Endothelial cell of umbilical vein (primary cell): Measurements from ENCODE around the gene KMT5B. TPM values are rescaled to one million over a fixed set of nuclear protein-coding genes. Genes with fewer than 3 reads are reported as not detected.

ENCODE experiments used
- BruUV-seq: library from RNA; stranded (reverse); fragments of 400-500 nt; replicated peaks from 2 replicates; lab custom pipeline; 2021; lab: Mats Ljungman, UMichigan
- CTCF ChIA-PET: fragments of 300-600, 350-600 bp; sonication (Branson Sonifier 250); formaldehyde crosslinking; loops from one replicate; lab custom pipeline; 2021; ENCODE audit warnings: antibody characterized with exemption, inconsistent platforms; lab: Charles Lee
- POLR2A ChIA-PET: fragments of 300-600, 350-600 bp; sonication (Branson Sonifier 250); formaldehyde crosslinking; loops from one replicate; lab custom pipeline; 2021; ENCODE audit warnings: antibody characterized with exemption, inconsistent platforms; lab: Charles Lee
- DNase-seq: peaks from one replicate; pipeline ENCODE4 v3.0.0-alpha.2; 2011; ENCODE audit warnings: low read depth, low spot score
- FAIRE-seq: peaks from 2 replicates; lab custom pipeline; 2011; peaks lifted over from hg19 to GRCh38; lab: Jason Lieb, UNC
- H2AFZ ChIP-seq: 2 replicates; pipeline ENCODE4 v1.6.0; 2012; ENCODE audit warnings: low read depth, low read length, control low read depth, inconsistent platforms
- H3K27ac ChIP-seq: 2 replicates; pipeline ENCODE4 v1.5.1; 2011; ENCODE audit warnings: low read depth, mild to moderate bottlenecking, control low read depth, low read length, moderate library complexity; ENCODE audit not compliant: insufficient read depth
- H3K27me3 ChIP-seq, 2 experiments: 2 replicates each; pipeline versions ENCODE4 v1.6.0 to v1.6.1; 2011; ENCODE audit warnings: low read length in 2 of 2, mixed read lengths in 1 of 2; ENCODE audit not compliant: control insufficient read depth in 2 of 2, insufficient read depth in 2 of 2
- H3K36me3 ChIP-seq, 2 experiments: 2 replicates in 1 of 2; 3 replicates in 1 of 2; pipeline ENCODE4 v1.5.1; 2011; ENCODE audit warnings: low read length in 2 of 2, mild to moderate bottlenecking in 1 of 2, moderate library complexity in 1 of 2; ENCODE audit not compliant: control insufficient read depth in 2 of 2, insufficient read depth in 2 of 2; ENCODE audit errors: extremely low read depth in 1 of 2
- H3K4me1 ChIP-seq: 3 replicates; pipeline ENCODE4 v1.5.1; 2011; ENCODE audit warnings: mild to moderate bottlenecking, low read length; ENCODE audit not compliant: control insufficient read depth, insufficient read depth; ENCODE audit errors: extremely low read depth
- H3K4me2 ChIP-seq: 2 replicates; pipeline ENCODE4 v1.6.1; 2011; ENCODE audit warnings: low read length, control low read depth, mixed read lengths; ENCODE audit not compliant: insufficient read depth
- H3K4me3 ChIP-seq, 3 experiments: fragments of 200-600 bp in 1 of 3; sonication (generic), shearing (Covaris generic) in 1 of 3; replicated peaks in 1 of 3; 2 replicates each; pipeline ENCODE4 v1.5.1; 2011 to 2016; ENCODE audit warnings: control low read depth in 3 of 3, low read length in 3 of 3, mild to moderate bottlenecking in 2 of 3, inconsistent platforms in 1 of 3, low read depth in 1 of 3, moderate library complexity in 1 of 3; ENCODE audit not compliant: insufficient read depth in 1 of 3
- H3K79me2 ChIP-seq: 2 replicates; pipeline ENCODE4 v1.6.0; 2012; ENCODE audit warnings: low read length, inconsistent platforms; ENCODE audit not compliant: control insufficient read depth, insufficient read depth
- H3K9ac ChIP-seq: replicated peaks from 2 replicates; pipeline ENCODE3; 2011; ENCODE audit warnings: low read length, control low read depth; ENCODE audit not compliant: insufficient read depth; ENCODE audit errors: extremely low read depth
- H3K9me1 ChIP-seq: replicated peaks from 3 replicates; pipeline ENCODE4 v1.6.0; 2011; ENCODE audit warnings: mild to moderate bottlenecking, low read length; ENCODE audit not compliant: control insufficient read depth, insufficient read depth; ENCODE audit errors: extremely low read depth
- H3K9me3 ChIP-seq: replicated peaks from 2 replicates; pipeline ENCODE4 v1.5.1; 2012; ENCODE audit warnings: low read length, inconsistent platforms; ENCODE audit not compliant: control insufficient read depth, insufficient read depth
- H4K20me1 ChIP-seq: replicated peaks from 2 replicates; pipeline ENCODE3; 2011; ENCODE audit warnings: mild to moderate bottlenecking, low read length; ENCODE audit not compliant: control insufficient read depth, insufficient read depth; ENCODE audit errors: extremely low read depth
- EZH2 ChIP-seq: IDR thresholded peaks from 2 replicates; pipeline ENCODE4 v1.6.1; 2012; ENCODE audit warnings: borderline replicate concordance, low read depth, mild to moderate bottlenecking, moderate library complexity, low read length, inconsistent platforms; ENCODE audit not compliant: severe bottlenecking
- FOS ChIP-seq: IDR thresholded peaks from 2 replicates; pipeline ENCODE4 v1.6.1; 2011; ENCODE audit warnings: mild to moderate bottlenecking, low read length, moderate library complexity, borderline replicate concordance; ENCODE audit not compliant: insufficient read depth
- GATA2 ChIP-seq: IDR thresholded peaks from 2 replicates; pipeline ENCODE4 v1.7.0; 2011; ENCODE audit warnings: low read depth, mild to moderate bottlenecking, moderate library complexity, mixed read lengths, low read length; ENCODE audit not compliant: insufficient read length, insufficient read depth
- JUN ChIP-seq: IDR thresholded peaks from 2 replicates; pipeline ENCODE4 v1.6.1; 2011; ENCODE audit warnings: borderline replicate concordance, low read depth; ENCODE audit not compliant: insufficient read length, insufficient read depth
- MAX ChIP-seq: IDR thresholded peaks from 2 replicates; pipeline ENCODE4 v1.6.1; 2011; ENCODE audit not compliant: insufficient read depth, insufficient read length
- MYC ChIP-seq: IDR thresholded peaks from one replicate; pipeline ENCODE4 v1.6.1; 2011; ENCODE audit warnings: mild to moderate bottlenecking, low read depth, low read length
- POLR2A ChIP-seq: IDR thresholded peaks from 2 replicates; pipeline ENCODE4 v1.6.1; 2012; ENCODE audit warnings: low read depth, mild to moderate bottlenecking, control low read depth, low read length
- POLR2AphosphoS5 ChIP-seq: IDR thresholded peaks from 2 replicates; pipeline ENCODE4 v1.6.1; 2012; ENCODE audit warnings: low read depth, mild to moderate bottlenecking, control low read depth, low read length, moderate library complexity; ENCODE audit not compliant: insufficient read depth
- dilution Hi-C: fragments of 300-500 bp; cut with MboI; formaldehyde crosslinking; loops from one replicate; pipeline ENCODE4 v1.15.0; 2019; ENCODE audit warnings: low sequenced_read_pairs; ENCODE audit not compliant: extremely low pct_ligation_motif_present
- intact Hi-C: fragments of 100-400 bp; cut with micrococcal nuclease; formaldehyde crosslinking; loops from one replicate; pipeline ENCODE4 v1.10.0; 2022
- polyA plus RNA-seq, 4 experiments: library from polyadenylated mRNA; depleted of rRNA in 3 of 4; stranded (reverse) in 3 of 4; unstranded in 1 of 4; fragments of >200 nt; gene quantifications; 2 replicates each; pipeline versions ENCODE4 v1.2.1 to v1.2.3, GENCODE V29; 2011 to 2012; ENCODE audit warnings: missing spikeins in 1 of 4
- total RNA-seq: library from RNA; stranded (reverse); gene quantifications from 2 replicates; pipeline ENCODE4 v1.2.3, GENCODE V29; 2021

Gene KMT5B
- total and polyA plus RNA-seq, 2 donors (not counting 3 experiments of a cell fraction or from before 2014, with no cell fraction given) = 10.1 to 36.3 TPM

- H3K36me3 ChIP-seq = no peaks in the 10 kb centered on the region
- DNase-seq = peak; percentile 52
- FAIRE-seq = peak; percentile 78
- H4K20me1 ChIP-seq = no peaks in the 10 kb centered on the region
- no peak overlapping the region for H3K4me3 ChIP-seq
- peak overlapping the region; percentile 59 for H2AFZ ChIP-seq
- no peaks in the 10 kb centered on the region for H3K27me3 ChIP-seq
- no peak overlapping the region for H3K9ac ChIP-seq
- dilution Hi-C loops (no loop called here), intact Hi-C loops (no loop called here)
- POLR2A ChIA-PET = no interaction called here
- no peaks in the 10 kb centered on the region for H3K9me3 ChIP-seq
- H3K4me2 ChIP-seq = no peak overlapping the region
- H3K79me2 ChIP-seq = no peaks in the 10 kb centered on the region
- H3K27ac ChIP-seq = no peak overlapping the region
- H3K9me1 ChIP-seq = no peaks in the 10 kb centered on the region
- TF ChIP-seq GATA2 = no peak
- peak; percentile 56 for TF ChIP-seq MAX
- TF ChIP-seq EZH2 = no peak
- TF ChIP-seq JUN = no peak
- no peak for TF ChIP-seq POLR2A
- H3K4me1 ChIP-seq = peaks cover 21% of the 10 kb centered on the region
- no TSS peak for BruUV-seq
- CTCF ChIA-PET = interaction anchor here (0.7 to 0.9 kb wide), 2 partner anchors 11 to 81 kb away, joined by 3 to 4 read pairs; no protein-coding TSS in a partner anchor
Measured at GRCh38 chr11:68146704-68147474, 66.2 kb downstream of the KMT5B start.

GRCh38 chr11:68146010-68146540, 67.0 kb downstream of the KMT5B start:
- dilution Hi-C loops = no loop called here
- no peaks in the 10 kb centered on the region for H3K79me2 ChIP-seq
- H3K27me3 ChIP-seq = no peaks in the 10 kb centered on the region
- no peak overlapping the region for H3K4me3 ChIP-seq
- DNase-seq = peak; percentile 55
- no peak overlapping the region for H3K4me2 ChIP-seq
- H3K27ac ChIP-seq = no peak overlapping the region
- no peaks in the 10 kb centered on the region for H3K36me3 ChIP-seq
- TF ChIP-seq JUN (no peak), POLR2A (no peak), FOS (no peak), EZH2 (no peak), MAX (no peak), GATA2 (no peak), MYC (no peak), POLR2AphosphoS5 (no peak)
- H3K9ac ChIP-seq = no peak overlapping the region
- FAIRE-seq = no peak
- CTCF ChIA-PET = interaction anchor here (0.7 kb wide), 1 partner anchor 12 kb away, joined by 4 read pairs; no protein-coding TSS in a partner anchor
- H2AFZ ChIP-seq = no peak overlapping the region
- POLR2A ChIA-PET = no interaction called here
- no peaks in the 10 kb centered on the region for H3K9me1 ChIP-seq
- intact Hi-C loops = no loop called here
- no peaks in the 10 kb centered on the region for H4K20me1 ChIP-seq
- peaks cover 21% of the 10 kb centered on the region for H3K4me1 ChIP-seq
- no TSS peak for BruUV-seq
- H3K9me3 ChIP-seq = no peaks in the 10 kb centered on the region
